Adipose tissue (tissue), 3 donors: ENCODE data around the gene INSL3. TPM values are rescaled to one million over a fixed set of nuclear protein-coding genes. Genes with fewer than 3 reads are reported as not detected.
"Not testable (repeated sequence)": the region's sequence is repeated elsewhere in the genome, so short reads cannot be mapped to it uniquely, and the experiment has no call there.

ENCODE experiments used
- H3K27ac ChIP-seq: one replicate; pipeline ENCODE4 v1.5.1; 2013; ENCODE audit warnings: low read depth, low read length
- WGBS, 3 donors: extraction: QIAGEN DNeasy Blood & Tissue Kit; methylation state at CpG; one replicate each; pipeline ENCODE4 v1.1.7; 2013; 5-methylcytosine and 5-hydroxymethylcytosine counted together
- polyA plus RNA-seq, 3 donors: library from polyadenylated mRNA; stranded (reverse); fragments of 200-250 nt; gene quantifications; one replicate each; pipeline ENCODE4 v1.2.3, GENCODE V29; 2013
- donor health status: healthy with polysubstance abuse.
- donor health status: Bipolar disorder and iron deficiency.
- donor health status: healthy.

INSL3 gene
- polyA plus RNA-seq, 3 donors, result 0.33 to 0.45 TPM; not detected in 1

DNA sequence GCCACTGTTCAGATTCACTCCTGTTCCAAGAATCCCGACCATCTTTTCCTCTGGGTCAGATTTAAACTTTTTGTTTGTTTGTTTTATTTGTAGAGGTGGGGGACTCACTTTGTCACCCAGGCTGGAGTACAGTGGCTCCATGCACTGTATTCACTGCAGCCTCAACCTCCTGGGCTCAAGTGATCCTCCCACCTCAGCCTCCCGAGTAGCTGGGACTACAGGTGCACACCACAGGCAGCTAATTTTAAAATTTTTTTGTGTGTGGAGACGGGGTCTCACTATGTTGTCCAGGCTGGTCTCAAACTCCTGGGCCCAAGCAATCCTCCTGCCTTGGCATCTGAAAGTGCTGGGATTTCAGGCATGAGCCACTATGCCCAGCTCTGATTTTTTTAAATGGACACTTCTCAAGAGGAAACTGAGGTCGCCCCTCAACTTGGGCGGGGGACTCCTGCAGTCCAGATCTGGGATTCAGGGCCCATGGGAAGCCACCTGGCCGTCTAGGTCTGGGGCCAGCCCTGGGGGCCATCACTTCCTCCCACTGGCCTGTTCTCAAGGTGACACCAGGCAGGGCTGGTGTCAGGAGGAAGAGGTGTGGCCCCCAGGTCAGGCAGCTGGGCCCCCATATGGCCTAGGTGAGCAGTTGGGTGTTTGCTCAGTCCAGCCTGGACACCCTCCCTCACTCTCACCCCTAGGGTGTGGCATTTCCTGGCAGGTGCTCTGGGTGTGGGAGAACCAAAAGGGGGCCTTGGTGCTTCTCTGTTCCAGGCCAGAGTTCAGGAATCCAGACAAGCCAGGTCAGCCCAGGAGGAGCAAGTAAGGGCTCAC lies 25.1 kb downstream of the INSL3 start:
- WGBS, 3 donors, result 59 to 73% (median 67%) methylated on average over 6 of the region's 6 CpGs
- no peak overlapping the region for H3K27ac ChIP-seq

DNA sequence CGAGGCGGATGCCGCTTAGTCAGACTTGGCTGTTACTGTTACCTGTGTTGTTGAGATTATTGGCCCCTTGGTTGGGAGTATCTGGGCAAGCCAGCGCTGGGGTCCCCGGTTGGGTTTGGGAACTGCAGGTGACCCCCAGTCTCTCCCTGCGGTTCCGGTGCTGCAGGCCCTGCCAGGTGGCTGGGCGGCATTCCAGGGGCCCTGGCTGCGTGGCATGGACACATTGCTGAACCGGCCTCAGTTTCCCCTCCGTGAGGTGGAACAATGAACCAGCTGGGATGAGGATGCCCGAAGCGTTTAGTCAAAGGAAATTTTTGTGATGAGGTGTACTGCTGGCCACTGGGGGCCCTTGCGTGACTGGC lies 25.8 kb downstream of the INSL3 start:
- H3K27ac ChIP-seq, result no peak overlapping the region
- WGBS, 3 donors, result 26 to 36% (median 33%) methylated on average over 14 of the region's 14 CpGs

DNA sequence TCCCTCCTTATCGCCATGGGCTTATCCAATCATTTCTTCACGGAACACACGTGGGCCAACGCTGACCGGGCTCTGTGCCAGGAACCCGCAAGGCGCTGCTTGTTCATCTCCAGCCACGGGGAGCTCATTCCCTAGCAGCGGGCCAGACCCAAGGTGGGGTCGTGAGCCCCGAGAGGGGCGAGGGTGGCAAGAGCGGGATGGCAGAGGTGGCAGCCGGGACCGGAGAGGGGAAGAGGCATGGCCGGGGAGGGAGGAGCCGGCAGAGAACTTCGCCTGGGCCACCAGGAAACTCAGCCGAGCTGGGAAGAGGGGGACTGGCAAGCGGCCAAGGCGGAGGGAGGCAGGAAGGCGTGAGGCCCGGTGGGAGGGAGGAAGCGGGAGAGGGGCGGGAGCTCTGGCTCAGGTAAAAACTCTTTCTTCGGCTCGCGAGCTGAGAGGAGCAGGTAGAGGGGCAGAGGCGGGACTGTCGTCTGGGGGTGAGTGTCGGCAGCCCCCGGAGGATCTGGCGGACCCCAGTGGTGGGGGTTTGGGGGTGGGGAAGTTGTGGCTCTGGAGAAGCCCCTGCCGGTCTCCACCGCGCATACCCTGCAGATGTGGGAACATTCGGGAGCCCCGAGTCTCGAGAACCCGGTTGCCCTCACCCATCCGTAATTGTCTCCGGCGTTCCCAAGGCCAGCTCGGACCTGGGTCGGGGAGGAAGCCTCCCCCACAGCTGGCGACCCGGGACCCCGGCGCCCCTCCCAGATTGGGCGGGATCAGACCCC lies 26.4 kb downstream of the INSL3 start, which contains the start of gene B3GNT3:
TSS of gene B3GNT3 (plus strand) at position 408 of the 764 bp plus-strand sequence. CDS start 12,670 bp downstream, outside the sequence.
- H3K27ac ChIP-seq, result no peak within 1 kb of the TSS
- WGBS, 3 donors, result 2 to 7% (median 5%) methylated on average over 47 to 50 of the region's 50 CpGs

DNA sequence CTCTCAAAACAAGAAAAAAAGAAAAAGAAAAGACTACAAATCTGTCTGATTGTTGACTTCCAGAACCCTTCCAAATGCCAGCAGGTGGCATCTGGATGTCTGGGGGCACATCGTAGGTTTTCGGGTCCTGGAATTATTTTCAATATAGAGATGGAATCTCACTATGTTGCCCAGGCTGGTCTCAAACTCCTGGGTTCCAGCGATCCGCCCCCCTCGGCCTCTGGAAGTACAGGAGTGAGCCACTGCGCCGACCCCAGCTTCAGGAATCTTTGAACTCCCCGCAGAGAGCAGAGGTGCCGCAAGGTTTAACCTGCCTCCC lies 26.9 kb downstream of the INSL3 start:
- 41 to 56% (median 45%) methylated on average over 9 of the region's 9 CpGs for WGBS, 3 donors
- H3K27ac ChIP-seq, result no peak overlapping the region

DNA sequence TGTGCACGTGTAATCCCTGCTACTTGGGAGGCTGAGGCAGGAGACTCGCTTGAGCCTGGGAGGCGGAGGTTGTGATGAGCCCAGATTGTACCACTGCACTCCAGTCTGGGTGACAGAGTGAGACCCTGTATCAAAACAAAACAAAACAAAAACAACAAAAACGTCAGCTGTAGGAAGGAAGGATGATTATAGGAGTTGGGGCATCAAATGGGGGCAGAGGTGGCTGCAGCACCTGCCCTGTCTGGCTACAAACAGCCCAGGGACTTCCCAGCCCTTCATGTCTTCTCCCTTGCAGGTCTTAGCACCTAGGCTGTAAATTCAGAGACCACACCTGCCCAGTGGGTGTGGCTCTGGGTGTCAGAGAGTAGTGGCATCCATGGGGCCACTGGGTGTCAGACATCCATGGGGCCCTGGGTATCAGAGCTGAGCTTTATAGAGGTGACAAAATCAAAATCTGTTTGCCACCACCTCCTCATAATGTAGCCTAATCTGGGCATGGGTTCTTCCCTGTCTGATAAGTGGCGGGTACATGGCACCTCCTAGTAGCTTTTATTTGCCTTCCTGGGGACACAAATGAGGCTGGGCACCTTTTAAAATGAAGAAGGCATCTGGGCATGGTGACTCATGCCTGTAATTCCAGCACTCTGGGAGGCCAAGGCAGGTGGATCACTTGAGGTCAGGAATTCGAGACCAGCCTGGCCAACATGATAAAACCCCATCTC lies 31.1 kb downstream of the INSL3 start:
- WGBS, 3 donors, result 60 to 82% (median 78%) methylated on average over 6 of the region's 6 CpGs
- H3K27ac ChIP-seq, result no peak overlapping the region

DNA sequence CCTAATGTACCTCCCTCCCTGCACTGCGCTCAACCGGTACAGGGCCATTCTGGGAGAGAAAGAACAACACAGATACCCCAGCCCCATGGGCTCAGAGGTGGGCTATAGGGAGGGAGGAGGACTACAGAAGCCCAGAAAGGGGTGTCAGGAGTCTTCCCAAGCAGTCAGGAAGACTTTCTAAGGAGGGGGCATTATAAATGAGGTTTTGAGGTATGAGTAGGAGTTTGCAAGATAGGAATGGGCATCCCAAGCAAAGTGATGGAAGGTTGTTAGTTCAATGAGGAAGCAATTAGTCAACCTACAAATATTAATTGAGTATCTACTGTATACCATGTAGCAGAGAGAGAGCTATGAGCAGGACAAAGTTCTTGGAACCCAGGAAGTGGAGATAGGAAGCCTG lies 32.7 kb downstream of the INSL3 start:
- 86 to 91% (median 86%) methylated on average over 2 of the region's 2 CpGs for WGBS, 3 donors
- H3K27ac ChIP-seq, result no peak overlapping the region

DNA sequence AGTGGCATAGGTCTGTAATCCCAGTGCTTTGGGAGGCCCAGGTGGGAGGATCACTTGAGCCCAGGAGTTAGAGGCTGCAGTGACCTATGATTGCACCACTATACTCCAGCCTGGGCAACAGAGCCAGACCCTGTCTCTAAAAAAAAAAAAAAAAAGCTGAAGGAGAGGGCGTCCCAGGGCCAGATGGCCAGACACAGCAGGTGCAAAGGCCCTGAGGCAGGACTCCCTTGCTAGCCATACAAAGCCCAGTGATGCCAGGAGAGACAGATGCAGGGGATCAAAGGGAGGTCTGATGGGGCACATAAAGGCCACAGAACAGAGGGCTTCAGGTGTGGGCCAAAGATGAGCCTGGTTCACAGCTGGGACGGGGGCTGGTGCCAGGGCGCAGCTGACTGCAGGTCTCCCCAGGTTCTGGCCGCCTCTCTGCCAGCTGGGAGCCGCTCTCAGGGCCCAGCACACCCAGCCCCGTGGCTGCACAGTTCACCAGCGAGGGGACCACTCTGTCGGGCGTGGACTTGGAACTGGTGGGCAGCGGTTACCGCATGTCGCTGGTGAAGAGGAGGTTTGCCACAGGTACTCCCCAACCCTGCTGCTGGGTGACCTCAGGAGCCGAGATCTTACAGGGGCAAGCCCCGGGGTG lies 33.9 kb downstream of the INSL3 start:
- WGBS, 3 donors, result 87 to 97% (median 94%) methylated on average over 14 of the region's 14 CpGs

DNA sequence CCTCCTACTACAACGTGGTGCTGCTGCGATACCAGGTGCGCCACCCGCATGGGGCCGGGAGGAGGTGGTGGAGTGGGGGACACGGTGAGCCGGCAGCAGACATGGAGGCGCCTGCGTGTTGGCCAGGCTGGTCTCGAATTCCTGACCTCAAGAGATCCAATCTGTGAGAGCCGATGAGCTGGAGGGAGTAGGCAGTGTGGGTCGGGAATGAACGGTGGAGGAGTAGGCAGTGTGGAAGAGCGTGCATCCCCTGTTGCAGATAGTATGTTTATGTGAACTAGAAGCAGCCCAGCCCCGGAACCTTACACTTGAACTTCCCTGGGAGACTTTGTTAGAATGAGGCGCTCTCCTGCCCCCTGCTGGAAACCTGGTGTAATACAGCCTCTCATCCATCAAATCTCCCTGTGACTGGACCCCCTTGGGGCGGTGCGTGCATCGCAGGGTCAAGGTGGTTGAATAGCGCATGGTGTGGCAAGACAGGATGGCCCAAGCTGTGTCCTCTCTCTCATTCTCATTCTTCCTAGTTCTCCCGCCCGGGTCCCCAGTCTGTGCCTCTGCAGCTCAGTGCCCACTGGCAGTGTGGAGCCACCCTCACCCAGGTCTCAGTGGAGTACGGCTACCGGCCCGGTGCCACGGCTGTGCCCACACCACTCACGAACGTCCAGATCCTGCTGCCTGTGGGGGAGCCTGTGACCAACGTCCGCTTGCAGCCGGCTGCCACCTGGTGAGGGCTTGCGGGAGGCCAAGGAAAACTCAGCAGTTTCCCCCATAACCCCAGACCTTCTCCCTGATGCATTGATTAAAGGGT lies 36.9 kb downstream of the INSL3 start:
- 41 to 53% (median 52%) methylated on average over 32 of the region's 32 CpGs for WGBS, 3 donors
- H3K27ac ChIP-seq, result no peak overlapping the region

More for the DNA sequence above, 33.9 kb downstream of the INSL3 start:
- H3K27ac ChIP-seq, result no peak overlapping the region

DNA sequence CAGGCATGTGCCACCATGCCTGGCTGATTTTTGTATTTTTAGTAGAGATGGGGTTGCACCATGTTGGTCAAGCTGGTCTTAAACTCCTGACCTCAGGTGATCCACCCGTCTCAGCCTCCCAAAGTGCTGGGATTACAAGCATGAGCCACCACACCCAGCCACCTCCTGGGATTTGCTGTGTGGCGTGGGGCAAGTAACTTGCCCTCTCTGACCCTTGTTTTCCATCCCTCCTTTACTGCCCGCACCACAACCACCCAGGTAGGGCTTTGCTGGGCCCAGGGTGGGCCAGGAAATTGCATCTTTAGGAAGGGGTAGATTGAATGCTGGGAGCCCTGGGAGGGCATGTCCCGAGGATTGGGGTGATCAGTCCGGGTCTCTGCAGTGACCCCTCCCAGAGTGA lies 37.6 kb downstream of the INSL3 start:
- H3K27ac ChIP-seq, result not testable (repeated sequence)
- WGBS, 3 donors, result 62 to 75% (median 63%) methylated on average over 5 of the region's 5 CpGs

DNA sequence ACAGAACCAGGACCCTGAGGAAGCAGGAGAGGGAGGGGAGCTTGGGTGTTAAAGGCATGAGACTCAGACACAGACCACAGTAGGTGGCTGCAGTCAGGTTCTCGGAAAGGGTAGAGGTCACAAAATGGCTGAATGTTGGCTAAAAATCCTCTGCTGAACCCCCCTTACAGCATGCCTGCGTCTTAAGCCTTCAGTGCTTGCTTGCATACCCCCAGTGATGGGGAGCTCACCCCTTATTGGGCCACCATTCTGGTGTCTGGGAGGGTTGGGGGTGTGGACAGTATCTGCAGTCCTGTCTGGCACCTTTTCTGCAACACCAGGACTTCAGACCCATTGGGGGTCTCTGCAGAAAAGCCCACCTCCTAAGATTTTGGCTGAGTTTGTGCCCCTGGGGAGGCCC lies 40.5 kb downstream of the INSL3 start:
- 86 to 94% (median 91%) methylated on average over 2 of the region's 2 CpGs for WGBS, 3 donors
- no peak overlapping the region for H3K27ac ChIP-seq

DNA sequence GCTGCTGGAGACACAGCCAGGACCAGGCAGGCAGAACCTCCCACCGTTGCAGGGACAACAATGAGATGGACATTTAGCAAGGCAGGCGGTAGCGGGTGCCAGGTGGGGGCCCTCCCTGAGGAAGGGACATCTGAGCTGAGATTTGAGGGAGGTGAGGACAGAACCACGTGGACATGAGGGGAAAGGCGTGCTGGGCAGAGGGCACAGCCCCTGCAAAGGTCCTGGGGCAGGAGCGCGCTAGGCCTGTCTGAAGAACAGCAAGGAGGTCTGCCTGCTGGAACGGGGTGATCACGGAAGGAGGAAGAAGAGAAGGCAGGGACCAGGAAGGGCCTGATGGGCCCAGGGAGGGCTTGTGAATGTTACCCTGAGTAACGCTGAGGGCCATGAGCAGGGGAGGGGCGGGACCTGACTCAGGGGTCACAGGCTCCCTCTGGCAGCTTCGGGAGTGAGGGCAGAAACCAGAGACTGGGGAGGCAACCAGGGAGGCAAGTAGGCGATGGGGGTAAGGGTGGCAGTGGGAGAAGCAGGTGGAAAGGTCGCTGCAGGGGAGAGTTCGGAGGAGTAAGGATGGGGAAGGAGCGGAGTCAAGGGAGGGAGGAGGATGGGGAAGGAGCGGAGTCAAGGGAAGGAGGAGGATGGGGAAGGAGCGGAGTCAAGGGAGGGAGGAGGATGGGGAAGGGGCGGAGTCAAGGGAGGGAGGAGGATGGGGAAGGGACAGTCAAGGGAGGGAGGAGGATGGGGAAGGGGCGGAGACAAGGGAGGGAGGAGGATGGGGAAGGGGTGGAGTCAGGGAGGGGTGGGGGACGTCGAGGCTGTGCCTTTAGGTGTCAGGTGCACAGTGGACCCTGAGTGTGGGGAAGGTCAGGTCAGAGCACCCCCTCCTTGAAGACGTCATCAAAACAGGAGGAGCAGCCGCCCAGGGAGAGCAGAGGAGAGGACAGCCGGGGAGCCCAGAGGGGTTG lies 42.1 kb downstream of the INSL3 start:
- no peak overlapping the region for H3K27ac ChIP-seq
- WGBS, 3 donors, result 15 to 24% (median 21%) methylated on average over 21 to 25 of the region's 25 CpGs

DNA sequence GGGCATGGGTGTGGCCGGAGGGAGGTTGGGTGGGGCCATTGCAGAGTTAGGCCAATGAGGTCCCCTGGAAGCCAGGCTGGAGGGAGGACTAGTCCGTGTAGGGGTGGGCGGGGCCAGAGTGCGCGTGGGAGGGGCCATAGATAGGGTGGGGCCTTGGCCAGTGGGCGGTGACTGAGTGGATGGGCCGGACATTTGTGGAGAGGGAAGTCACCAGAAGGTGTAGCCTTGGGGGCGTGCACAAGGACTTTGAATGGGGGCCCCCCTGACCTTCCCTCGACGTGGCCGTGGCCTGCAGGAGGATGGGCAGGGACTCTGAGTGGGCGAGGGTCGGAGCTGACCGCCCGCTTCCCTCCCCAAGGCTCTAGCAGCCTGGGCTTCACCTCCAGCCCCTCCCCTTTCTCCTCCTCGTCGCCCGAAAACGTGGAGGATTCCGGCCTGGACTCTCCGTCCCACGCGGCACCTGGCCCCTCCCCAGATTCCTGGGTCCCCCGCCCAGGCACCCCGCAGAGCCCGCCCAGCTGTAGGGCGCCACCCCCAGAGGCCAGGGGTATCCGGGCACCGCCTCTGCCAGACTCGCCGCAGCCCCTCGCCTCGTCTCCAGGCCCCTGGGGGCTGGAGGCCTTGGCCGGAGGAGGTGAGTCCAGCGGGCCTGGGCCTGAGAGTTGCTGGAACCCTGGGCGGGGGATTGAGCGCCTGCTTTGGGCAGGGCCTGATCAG lies 42.9 kb downstream of the INSL3 start:
- H3K27ac ChIP-seq, result no peak overlapping the region
- 7 to 23% (median 11%) methylated on average over 27 to 37 of the region's 37 CpGs for WGBS, 3 donors

DNA sequence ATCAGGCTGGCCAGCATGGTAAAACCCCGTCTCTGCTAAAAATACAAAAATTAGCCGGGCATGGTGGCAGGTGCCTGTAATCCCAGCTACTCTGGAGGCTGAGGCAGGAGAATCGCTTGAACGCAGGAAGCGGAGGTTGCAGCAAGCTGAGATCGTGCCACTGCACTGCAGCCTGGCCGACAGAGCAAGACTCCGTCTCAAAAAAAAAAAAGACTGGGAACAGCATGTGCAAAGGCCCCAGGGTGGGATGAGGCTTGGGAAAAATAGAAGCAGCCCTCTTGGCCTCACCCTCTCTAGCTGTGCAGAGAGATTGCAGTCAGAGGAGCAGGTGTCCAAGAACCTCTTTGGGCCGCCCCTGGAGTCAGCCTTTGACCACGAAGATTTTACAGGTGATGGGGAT lies 43.5 kb downstream of the INSL3 start:
- not testable (repeated sequence) for H3K27ac ChIP-seq
- WGBS, 3 donors, result 74 to 79% (median 75%) methylated on average over 8 to 10 of the region's 10 CpGs

DNA sequence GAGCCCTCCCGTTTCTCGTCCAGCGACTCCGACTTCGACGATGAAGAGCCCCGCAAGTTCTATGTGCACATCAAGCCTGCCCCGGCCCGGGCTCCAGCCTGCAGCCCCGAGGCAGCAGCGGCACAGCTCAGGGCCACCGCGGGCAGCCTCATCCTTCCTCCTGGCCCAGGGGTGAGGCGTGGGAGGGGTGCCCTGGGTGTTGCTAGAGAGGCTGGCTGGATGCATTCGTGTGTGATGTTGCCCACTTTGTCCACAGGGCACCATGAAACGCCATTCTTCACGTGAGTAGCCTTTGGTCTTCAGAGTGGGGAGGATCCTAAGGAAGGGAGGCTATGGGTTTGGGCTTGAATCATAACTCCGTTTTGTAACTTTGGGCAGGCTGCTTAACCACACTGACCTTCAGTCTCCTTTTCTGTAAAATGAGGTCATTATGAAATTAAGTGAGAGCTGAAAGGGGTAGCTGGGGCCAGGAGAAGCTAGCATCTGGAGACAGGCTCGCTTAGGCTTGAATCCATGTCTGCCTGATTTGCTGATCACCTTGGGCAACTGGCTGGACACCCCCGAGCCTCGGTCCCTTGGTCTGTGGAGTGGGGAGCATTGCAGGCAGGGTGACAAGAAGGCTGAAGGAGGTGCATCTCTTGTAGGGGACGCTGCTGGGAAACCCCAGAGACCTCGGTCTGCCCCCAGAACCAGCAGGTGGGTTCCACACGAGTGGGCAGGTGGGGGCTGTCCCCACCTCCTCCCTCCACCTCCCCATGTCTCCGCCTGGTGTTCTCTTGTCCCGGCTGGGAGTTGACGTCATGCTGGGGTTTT lies 45.1 kb downstream of the INSL3 start:
- 65 to 69% (median 68%) methylated on average over 26 to 27 of the region's 27 CpGs for WGBS, 3 donors
- no peak overlapping the region for H3K27ac ChIP-seq

DNA sequence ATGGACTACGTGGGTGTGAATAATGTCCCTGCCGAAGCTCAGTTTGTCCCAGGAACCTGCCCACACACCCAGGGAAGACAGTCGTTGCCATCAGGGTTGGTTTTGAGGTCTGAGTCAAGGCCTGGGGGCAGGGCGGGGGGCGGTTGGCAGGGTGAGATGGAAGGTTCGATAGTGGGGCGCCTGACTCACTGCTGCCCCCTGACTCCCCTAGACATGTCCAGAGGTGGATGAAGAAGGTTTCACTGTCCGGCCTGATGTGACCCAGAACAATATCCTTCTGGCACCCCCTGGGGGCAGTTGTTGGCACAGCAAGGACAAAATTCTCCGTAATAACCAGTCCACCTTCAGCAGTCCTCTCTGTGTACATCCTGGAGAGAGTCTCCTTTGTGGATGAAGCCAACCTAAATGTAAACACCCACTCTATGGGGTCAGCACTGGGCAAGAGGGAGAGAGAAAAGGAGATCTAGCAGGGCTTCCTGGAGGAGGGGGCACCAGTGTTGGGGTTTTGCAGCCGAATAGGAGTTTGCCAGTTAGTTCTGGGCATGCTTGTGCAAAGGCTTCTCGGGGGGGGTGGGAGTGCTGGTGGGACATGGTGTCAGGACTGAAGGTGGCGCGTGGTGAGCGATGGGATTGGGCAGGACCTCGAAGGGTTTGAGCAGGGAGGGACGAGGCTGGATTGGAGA lies 45.9 kb downstream of the INSL3 start:
- no peak overlapping the region for H3K27ac ChIP-seq
- WGBS, 3 donors, result 51 to 71% (median 69%) methylated on average over 16 of the region's 16 CpGs
